ENCODE data around the gene GPR55. TPM values are rescaled to one million over a fixed set of nuclear protein-coding genes. Genes with fewer than 3 reads are reported as not detected.

GPR55 gene
- total and polyA plus RNA-seq, 2 of the 8 experiments (the other 6 are each of a cell fraction or from before 2014, with no cell fraction given), result not detected

DNA sequence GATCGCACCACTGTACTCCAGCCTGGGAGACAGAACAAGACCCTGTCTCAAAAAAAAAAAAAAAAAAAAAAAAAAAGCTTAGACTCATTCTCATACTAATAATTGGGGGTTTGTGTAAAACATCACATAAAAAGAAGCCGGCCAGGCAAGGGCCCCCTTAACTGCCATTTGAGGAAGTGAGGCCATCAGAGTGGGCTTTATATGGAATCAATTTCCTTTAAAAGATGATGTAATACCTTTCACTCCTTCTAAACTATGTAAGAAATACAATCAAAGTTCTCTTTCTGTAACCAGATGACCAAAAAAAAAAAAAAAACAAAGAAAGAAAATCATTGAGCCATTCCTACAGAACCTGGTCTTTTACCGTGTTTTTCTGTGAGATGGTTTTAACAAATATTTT, 13.1 kb upstream of the GPR55 start (continued):
- TF ChIP-seq ATF2 (IDR thresholded peaks at IDR 0.05; ENCODE audit: low read length) (no peak), HDAC2 (IDR thresholded peaks at IDR 0.05; ENCODE audit: borderline replicate concordance in 1 of 2, low read depth in 2 of 2, low read length in 2 of 2) (no peak), CTBP2 (IDR thresholded peaks at IDR 0.05; ENCODE audit: borderline replicate concordance, insufficient read depth, insufficient read length, low read length) (no peak), TBP (IDR thresholded peaks at IDR 0.05; ENCODE audit: low read depth, low read length) (no peak), SAP30 (IDR thresholded peaks at IDR 0.05; ENCODE audit: insufficient read depth, insufficient replicate concordance, low read length) (no peak), TAF1 (IDR thresholded peaks at IDR 0.05; ENCODE audit: low read depth, low read length) (no peak)
- TF ChIP-seq, protein P1, sequence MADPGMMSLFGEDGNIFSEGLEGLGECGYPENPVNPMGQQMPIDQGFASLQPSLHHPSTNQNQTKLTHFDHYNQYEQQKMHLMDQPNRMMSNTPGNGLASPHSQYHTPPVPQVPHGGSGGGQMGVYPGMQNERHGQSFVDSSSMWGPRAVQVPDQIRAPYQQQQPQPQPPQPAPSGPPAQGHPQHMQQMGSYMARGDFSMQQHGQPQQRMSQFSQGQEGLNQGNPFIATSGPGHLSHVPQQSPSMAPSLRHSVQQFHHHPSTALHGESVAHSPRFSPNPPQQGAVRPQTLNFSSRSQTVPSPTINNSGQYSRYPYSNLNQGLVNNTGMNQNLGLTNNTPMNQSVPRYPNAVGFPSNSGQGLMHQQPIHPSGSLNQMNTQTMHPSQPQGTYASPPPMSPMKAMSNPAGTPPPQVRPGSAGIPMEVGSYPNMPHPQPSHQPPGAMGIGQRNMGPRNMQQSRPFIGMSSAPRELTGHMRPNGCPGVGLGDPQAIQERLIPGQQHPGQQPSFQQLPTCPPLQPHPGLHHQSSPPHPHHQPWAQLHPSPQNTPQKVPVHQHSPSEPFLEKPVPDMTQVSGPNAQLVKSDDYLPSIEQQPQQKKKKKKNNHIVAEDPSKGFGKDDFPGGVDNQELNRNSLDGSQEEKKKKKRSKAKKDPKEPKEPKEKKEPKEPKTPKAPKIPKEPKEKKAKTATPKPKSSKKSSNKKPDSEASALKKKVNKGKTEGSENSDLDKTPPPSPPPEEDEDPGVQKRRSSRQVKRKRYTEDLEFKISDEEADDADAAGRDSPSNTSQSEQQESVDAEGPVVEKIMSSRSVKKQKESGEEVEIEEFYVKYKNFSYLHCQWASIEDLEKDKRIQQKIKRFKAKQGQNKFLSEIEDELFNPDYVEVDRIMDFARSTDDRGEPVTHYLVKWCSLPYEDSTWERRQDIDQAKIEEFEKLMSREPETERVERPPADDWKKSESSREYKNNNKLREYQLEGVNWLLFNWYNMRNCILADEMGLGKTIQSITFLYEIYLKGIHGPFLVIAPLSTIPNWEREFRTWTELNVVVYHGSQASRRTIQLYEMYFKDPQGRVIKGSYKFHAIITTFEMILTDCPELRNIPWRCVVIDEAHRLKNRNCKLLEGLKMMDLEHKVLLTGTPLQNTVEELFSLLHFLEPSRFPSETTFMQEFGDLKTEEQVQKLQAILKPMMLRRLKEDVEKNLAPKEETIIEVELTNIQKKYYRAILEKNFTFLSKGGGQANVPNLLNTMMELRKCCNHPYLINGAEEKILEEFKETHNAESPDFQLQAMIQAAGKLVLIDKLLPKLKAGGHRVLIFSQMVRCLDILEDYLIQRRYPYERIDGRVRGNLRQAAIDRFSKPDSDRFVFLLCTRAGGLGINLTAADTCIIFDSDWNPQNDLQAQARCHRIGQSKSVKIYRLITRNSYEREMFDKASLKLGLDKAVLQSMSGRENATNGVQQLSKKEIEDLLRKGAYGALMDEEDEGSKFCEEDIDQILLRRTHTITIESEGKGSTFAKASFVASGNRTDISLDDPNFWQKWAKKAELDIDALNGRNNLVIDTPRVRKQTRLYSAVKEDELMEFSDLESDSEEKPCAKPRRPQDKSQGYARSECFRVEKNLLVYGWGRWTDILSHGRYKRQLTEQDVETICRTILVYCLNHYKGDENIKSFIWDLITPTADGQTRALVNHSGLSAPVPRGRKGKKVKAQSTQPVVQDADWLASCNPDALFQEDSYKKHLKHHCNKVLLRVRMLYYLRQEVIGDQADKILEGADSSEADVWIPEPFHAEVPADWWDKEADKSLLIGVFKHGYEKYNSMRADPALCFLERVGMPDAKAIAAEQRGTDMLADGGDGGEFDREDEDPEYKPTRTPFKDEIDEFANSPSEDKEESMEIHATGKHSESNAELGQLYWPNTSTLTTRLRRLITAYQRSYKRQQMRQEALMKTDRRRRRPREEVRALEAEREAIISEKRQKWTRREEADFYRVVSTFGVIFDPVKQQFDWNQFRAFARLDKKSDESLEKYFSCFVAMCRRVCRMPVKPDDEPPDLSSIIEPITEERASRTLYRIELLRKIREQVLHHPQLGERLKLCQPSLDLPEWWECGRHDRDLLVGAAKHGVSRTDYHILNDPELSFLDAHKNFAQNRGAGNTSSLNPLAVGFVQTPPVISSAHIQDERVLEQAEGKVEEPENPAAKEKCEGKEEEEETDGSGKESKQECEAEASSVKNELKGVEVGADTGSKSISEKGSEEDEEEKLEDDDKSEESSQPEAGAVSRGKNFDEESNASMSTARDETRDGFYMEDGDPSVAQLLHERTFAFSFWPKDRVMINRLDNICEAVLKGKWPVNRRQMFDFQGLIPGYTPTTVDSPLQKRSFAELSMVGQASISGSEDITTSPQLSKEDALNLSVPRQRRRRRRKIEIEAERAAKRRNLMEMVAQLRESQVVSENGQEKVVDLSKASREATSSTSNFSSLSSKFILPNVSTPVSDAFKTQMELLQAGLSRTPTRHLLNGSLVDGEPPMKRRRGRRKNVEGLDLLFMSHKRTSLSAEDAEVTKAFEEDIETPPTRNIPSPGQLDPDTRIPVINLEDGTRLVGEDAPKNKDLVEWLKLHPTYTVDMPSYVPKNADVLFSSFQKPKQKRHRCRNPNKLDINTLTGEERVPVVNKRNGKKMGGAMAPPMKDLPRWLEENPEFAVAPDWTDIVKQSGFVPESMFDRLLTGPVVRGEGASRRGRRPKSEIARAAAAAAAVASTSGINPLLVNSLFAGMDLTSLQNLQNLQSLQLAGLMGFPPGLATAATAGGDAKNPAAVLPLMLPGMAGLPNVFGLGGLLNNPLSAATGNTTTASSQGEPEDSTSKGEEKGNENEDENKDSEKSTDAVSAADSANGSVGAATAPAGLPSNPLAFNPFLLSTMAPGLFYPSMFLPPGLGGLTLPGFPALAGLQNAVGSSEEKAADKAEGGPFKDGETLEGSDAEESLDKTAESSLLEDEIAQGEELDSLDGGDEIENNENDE (IDR thresholded peaks at IDR 0.05; ENCODE audit: insufficient replicate concordance, low read length), result no peak

Data from H1 (cell line).